ENCODE results near the gene WDR18. TPM values are rescaled to one million over a fixed set of nuclear protein-coding genes. Genes with fewer than 3 reads are reported as not detected.

The WDR18 gene
- total and polyA plus RNA-seq, 2 of the 8 experiments (the other 6 are each of a cell fraction or from before 2014, with no cell fraction given): 87.7 to 177 TPM

DNA sequence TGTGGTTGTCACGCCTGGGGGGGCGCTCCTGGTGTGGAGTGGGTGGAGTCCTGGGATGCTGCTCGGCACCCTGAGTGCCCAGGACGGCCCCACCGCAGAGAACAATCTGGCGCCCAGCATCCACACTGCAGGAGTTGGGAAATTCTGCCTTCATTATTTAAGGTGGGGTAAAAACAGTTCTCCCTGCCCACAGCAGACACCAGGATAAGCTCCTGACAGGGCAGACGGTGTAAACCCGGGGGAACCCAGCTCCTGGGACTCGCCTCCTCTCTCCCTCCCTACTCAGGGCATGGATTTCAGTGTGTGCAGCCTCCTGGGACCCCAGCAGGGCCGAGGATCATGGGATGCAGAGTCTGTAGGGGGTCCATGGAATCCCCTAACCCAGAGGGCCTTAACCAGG lies 7.7 kb upstream of the WDR18 start (continued):
- TF ChIP-seq ASH2L (IDR thresholded peaks at IDR 0.05; ENCODE audit: low read length) (no peak), EGR1 (IDR thresholded peaks at IDR 0.05; ENCODE audit: borderline replicate concordance, low read depth, low read length) (no peak), EZH2 (IDR thresholded peaks at IDR 0.05; ENCODE audit: low read depth, low read length, severe bottlenecking) (no peak), SP4 (IDR thresholded peaks at IDR 0.05; ENCODE audit: low read length) (no peak), NRF1 (IDR thresholded peaks at IDR 0.05; ENCODE audit: low read depth, low read length) (no peak)

Data from H1 (cell line).